Stimulated activated CD4-positive, alpha-beta T cell treated with anti-CD3 and anti-CD28 coated beads, Interleukin-12 subunit alpha, Interleukin-12 subunit beta, amount 100 ng/mL, for 24 hours (primary cell): Measurements from ENCODE around the gene FGF18.
"Not testable (repeated sequence)": the region's sequence is repeated elsewhere in the genome, so short reads cannot be mapped to it uniquely, and the experiment has no call there.

ENCODE experiments used
- DNase-seq, 2 experiments: peaks; one replicate each; pipeline ENCODE4 v3.0.0-alpha.2; 2020; ENCODE audit warnings: low read depth in 2 of 2

FGF18 gene, protein sequence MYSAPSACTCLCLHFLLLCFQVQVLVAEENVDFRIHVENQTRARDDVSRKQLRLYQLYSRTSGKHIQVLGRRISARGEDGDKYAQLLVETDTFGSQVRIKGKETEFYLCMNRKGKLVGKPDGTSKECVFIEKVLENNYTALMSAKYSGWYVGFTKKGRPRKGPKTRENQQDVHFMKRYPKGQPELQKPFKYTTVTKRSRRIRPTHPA

DNA sequence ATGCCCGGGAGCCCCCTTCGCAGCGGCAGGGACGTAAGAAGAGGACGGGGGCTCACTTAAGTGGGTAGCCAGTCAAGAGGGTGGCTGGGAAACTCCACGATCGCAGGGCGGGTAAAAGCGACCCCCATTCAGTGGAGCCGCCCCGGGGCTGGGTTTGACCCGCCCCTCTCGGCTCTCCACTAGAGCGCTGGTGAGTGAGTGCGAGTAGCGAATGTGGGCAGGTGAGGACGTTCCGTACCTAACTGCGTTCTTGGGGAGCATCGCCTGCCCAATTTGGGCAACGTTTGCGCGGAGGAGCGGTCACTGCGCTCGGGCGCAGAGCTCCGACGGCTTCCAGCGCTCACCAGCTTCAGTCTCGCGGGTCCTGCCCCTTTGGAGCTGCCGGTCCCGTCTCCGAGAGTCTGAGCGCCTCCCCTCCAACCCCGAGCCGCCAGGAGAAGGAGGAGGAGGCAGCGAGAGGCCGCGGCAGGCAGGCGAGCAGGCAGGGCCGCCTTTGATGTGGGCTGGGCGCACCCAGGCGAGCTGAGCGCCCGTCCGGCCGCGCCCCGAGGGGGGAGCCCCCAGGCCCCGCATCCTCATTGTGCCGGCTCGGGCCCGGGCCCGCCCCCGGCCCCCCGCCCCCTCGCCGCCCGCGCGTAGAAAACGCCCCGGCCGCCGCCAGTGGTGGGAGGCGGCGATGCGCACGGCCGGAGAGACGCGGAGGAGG, at the start of gene FGF18:
FGF18 (plus strand) TSS at position 666 of the 706 bp plus-strand sequence. CDS start 553 bp downstream, outside the sequence.
- no peak for DNase-seq

DNA sequence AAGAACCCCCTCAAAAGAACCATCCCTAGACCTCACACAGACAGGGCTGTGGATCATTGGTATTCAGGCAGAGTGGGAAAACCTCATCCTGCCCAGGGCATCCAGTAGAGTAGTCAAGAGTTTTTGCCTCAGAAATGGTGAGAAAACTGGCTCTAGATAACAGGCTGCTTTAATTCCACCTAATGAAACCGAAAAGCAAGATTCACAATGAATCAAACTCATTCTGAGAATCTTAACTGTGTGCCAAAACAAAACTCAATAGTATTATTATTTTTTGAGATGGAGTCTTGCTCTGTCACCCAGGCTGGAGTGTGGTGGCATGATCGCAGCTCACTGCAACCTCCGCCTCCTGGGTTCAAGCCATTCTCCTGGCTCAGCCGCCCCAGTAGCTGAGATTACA, 49.5 kb upstream of the FGF18 start:
- no peak for DNase-seq

DNA sequence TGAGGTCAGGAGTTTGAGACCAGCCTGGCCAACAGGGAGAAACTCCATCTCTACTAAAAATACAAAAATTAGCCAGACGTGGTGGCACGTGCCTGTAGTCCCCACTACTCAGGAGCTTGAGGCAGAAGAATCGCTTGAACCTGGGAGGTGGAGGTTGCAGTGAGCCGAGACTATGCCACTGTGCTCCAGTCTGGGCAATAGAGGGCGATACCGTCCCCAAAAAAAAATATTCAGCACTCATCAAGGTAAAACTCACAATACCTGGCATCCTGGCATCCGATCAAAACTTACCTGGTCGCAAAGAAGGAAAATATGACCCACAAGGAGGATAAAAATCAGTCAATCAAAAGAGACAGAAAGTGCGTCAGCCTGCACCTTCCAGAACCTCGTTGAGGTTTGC, 48.6 kb upstream of the FGF18 start:
- DNase-seq = not testable (repeated sequence)

DNA sequence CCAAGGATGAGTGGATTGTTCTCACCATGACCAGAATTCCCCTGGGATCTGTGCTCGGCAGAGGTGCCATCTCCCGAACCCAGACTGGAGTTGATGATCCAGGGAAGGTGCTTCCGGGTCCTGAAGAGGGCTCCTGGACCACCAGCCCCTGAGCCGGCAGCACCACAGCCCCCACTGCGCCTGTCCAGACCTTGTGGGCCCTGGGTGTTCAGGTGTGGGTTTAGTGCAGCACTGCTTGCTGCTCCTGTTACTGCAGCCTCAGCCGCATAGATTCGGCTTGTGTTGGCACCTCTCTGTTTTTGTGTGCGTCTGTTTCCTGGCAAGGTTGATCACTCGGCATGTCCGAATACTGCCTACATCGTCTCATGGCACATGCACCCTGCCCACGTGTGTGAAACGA, 48.1 kb upstream of the FGF18 start:
- DNase-seq = no peak

DNA sequence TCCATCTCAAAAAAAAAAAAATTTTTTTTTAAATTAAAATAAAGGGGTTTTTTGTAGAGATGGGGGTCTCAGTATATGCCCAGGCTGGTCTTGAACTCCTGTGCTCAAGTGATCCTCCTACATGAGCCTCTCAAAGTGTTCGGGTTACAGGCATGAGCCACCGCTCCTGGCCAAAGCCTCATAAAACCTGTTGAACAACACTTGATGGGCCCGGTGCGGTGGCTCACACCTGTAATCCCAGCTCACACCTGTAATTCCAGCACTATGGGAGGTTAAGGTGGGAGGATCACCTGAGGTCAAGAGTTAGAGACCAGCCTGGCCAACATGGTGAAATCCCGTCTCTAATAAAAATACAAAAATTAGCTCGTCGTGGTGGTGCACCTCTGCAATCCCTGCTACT, 39.5 kb upstream of the FGF18 start:
- DNase-seq = no peak

DNA sequence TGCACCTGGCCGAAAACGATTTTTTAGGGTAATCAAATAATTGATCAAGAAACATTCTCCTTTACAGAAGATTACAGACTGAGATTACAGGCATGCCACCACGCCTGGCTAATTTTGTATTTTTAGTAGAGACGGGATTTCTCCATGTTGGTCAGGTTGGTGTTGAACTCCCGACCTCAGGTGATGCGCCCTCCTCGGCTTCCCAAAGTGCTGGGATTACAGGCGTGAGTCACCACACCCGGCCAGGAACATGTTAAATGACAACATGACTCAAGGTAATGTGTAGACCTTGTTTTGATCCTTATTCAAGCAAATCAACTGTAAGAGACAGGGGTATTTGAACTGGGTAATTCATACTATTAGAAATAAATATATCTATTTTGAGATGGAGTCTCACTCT, 35.0 kb upstream of the FGF18 start:
- DNase-seq = not testable (repeated sequence)

DNA sequence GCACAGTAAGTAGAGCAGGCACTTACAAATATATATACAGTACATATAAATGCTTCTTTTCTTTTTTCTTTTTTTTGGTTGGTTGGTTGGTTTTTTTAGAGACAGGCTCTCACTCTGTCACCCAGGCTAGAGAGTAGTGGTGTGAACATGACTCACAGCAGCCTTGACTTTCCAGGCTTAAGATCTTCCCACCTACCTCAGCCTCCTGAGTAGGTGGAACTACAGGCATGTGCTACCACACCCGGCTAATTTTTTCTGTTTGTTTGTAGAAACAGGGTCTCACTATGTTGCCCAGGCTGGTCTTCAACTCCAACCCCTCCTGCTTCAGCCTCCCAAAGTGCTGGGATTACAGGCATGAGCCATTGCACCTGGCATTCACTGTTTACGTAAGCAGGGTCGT, 34.4 kb upstream of the FGF18 start:
- DNase-seq = not testable (repeated sequence)

DNA sequence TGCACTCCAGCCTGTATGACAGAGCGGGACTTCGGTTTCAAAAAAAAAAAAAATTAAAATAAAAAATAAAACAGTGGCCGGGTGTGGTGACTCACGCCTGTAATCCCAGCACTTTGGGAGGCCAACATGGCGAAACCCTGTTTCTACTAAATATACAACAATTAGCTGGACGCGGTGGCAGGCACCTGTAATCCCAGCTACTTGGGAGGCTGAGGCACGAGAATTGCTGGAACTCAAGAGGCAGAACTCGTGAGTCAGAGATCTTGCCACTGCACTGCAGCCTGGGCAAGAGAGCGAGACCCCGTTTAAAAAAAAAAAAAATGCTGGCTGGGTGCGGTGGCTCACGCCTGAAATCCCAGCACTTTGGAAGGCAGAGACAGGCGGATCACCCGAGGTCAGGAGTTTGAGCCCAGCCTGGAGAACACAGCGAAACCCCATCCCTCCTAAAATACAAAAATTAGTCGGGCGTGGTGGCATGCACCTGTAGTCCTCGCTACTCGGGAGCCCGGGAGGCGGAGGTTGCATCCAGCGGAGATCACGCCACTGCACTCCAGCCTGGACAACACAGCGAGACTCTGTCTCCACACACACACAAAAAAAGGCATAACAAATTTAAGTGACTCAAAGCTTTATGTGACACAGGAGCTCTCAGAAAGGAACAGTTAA, 33.3 kb upstream of the FGF18 start:
- DNase-seq = no peak

DNA sequence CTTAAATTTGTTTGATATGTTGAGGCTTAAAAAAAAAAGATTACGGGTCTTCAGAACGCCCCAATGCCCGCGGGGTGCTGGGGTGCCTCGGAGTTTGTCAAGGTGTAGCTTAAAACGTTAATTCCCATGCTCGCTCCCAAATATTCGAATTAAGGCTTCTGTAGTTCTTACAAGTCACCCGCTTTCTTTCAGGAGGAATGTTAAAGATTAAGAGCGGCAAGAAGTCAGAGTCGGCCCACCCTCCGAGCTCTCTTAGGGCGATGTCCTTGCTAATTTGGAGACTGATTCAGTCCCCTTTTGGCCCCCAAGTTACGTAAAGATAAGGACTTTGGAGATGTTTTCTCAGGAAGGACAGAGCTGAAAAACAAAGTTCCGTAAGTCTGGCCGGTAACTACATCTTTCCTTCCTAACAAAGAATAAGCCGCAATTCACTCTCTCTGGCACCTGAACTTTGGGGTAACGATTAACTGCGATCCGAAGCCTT, 32.5 kb upstream of the FGF18 start:
- DNase-seq = no peak

DNA sequence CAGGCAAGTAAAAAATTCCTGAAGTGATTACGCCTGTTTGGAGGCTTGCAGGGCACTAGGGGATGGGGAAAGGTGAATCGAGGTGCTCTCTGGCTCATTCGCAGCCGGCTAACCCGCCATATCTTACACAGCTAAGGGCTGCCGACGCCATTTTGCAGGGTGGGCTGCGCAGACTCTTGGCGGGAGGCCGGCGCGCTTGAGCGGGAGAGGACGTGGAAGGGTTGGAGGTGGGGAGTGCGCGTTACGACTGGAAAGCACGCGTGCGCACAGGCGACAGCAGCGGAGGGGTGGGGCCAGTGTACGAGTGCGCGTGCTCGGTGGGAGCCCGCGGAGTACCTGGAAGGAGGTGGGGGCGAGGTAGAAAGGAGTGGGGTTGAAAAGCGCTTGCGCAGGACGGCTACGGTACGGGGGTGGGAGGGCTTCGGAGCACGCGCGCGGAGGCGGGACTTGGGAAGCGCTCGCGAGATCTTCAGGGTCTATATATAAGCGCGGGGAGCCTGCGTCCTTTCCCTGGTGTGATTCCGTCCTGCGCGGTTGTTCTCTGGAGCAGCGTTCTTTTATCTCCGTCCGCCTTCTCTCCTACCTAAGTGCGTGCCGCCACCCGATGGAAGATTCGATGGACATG, 32.0 kb upstream of the FGF18 start, which contains the start of gene NPM1:
NPM1 (plus strand) TSS at position 505 of the 625 bp plus-strand sequence; CDS start at position 605, 100 bp downstream.
- DNase-seq = peak; percentile 95 to 97

DNA sequence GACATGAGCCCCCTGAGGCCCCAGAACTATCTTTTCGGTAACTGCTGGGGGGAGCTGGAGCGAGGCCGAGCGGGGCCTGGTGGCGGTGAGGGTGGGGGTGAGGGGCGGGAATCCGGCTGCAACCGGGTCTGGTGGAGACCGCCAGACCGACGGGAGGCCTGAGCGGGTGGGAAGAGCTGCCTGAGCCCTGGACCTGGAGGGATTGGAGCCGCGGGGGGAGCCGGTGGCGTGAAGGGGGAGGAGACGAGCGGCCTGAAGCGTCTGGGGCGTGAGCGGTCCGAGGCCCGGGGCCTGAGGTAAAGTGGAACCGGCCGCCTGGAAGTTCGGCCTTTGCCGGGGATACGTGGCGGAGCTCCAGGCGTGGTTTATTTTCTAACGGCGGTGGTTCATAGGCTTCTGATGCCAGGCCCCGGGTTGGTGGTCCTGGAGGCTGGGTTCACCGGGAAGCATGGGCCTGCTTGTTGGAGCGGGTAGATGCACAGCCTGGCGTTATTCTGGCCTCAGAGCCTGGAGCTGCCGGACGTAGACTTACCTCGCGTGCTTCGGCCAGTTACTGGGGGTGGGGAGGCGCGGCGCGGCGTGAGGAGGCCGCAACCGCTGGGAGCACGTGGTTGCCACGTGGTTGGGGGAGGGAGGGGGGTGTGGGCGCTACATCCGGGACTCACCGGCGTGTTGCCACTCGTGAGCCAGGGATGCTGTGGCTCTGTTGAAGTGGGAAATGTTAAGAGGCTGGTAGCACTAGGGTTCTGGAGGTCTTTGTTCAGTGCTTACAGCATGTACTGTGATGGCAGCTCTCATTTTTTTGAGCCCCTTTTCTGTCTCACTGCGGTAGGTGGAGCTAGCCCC, 31.3 kb upstream of the FGF18 start:
- peak; percentile 72 to 82 for DNase-seq

DNA sequence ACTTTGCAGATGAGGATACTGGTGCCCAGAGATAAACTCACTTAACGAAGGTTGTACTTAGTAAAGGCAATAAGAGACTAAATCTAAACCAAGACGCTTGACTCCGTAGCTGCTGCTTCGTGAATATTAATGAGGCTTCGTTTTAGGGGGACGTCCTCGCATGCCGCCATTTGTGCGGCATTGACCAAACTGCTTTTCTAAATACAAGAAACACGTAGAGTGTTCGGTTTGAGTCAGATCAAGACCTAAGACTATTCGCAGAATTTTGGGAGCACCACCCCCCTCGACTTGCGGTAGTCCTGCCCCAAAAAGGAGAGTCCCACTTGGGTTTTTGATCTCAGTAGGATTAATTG, 30.7 kb upstream of the FGF18 start:
- peak in 1 of 2 experiments; percentile 32 for DNase-seq

DNA sequence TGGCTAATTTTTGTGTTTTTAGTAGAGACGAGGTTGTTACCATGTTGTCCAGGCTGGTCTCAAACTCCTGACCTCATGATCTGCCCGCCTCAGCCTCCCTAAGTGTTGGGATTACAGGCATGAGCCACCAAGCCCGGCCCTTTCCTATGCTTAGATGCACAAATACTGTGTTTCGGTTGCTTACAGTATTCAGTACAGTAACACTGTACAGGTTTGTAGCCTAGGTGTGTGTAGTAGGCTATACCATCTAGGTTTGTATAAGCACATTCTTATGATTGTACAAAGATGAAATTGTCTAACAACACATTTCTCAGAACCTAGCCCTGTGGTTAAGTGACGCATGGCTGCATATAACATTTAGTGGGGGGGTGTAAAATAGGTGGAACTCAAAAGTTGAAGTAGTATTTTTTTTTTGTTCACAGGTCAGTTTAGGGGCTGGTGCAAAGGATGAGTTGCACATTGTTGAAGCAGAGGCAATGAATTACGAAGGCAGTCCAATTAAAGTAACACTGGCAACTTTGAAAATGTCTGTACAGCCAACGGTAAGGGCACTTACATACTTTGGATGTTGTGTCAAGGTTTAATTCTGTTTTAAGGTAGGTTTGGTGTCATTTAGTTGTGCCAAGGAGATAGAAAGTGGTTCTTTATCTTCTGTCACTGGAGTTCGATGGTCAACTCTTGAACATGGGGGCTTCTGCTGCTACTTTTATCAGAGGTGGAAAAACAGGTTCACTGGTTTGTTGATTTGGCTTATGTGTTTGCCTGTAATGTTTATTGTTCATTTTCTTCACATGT, 28.4 kb upstream of the FGF18 start:
- DNase-seq = no peak

DNA sequence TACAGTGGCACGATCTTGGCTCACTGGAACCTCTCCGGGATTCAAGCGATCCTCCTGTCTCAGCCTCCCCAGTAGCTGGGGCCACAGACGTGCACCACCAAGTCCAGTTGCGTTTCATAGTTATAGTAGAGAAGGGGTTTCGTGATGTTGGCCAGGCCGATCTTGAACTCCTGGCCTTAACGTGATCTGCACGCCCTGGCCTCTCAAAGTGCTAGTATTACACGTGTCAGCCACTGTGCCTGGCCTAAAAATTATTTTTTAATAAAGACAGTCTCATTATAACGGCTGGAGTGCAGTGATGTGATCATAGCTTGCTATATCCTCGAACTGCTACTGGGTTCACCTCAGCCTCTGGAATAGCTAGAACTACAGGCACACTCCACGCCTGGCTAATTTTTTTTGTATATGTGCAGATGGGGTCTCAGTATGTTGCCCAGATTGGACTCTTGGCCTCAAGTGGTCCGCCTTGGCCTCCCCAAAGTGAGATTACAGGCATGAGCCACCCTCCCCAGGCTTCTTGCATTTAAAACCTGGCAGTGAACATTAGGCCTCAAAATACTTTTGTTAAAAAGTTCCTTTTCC, 27.4 kb upstream of the FGF18 start:
- DNase-seq = no peak

DNA sequence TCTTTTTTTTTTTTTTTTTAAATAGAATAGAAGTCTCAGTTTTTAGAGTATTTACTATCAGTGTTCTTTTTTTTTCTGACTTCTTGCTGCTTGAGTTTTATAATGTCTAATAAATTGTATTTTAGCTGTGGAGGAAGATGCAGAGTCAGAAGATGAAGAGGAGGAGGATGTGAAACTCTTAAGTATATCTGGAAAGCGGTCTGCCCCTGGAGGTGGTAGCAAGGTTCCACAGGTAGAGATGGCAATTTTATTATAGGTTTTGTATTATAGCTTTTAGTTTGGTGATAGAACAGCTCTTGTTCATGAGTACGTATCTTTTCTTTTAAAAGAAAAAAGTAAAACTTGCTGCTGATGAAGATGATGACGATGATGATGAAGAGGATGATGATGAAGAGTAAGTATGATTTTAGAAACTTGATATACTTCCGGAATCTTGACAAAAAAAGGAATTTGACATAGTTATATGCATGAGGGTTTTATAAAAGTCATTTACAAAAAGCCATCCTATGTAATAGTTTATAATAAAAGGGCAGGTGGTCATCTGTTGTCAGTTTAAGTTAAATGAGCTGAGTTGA, 26.8 kb upstream of the FGF18 start:
- no peak for DNase-seq

DNA sequence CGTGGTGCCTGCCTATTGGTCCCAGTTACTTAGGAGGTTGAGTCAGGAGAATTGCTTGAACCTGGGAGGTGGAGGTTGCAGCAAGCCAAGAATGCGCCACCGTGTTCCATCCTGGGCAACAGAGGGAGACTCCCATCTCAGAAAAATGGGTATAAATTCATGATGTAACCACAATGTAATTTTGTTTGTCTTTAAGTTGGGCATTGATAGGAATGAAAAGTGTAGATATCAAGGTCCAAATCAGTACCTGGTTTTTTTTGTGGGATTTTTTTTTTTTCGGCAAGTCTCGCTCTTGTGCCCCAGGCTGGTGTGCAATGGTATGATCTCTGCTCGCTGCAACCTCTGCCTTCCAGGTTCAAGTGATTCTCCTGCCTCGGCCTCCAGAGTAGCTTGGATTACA, 24.4 kb upstream of the FGF18 start:
- DNase-seq = no peak

DNA sequence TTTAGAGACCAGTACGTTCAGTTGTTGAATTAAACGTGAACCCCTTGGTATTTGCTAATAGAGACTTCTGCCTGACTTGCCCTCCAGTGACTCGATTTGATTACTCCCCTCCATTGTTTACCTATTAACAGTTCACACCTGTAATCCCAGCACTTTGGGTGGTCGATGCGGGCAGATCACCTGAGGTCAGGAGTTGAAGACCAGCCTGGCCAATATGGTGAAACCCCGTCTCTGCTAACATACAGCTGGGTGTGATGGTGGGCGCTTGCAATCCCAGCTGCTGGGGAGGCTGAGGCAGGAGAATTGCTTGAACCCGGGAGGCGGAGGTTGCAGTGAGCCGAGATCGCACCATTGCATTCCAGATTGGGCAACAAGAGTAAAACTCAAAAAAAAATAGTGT, 22.9 kb upstream of the FGF18 start:
- not testable (repeated sequence) for DNase-seq

DNA sequence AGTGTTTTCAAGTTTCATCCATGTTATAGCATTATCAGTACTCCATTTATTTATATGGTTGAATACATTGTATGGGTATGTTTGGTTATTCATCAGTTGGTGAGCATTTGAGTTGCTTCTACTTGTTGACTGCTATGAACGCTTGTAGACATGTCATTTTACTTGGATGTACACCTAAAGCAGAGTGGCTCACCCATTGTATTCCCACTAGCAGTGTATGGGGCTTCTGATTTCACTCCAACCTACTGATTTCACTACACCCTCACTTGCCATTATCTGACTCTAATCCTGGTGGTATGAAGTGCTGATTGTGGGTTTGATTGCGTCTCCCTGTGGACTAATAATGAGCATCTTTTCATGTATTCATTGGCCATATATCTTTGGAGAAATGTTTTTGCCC, 22.3 kb upstream of the FGF18 start:
- no peak for DNase-seq

DNA sequence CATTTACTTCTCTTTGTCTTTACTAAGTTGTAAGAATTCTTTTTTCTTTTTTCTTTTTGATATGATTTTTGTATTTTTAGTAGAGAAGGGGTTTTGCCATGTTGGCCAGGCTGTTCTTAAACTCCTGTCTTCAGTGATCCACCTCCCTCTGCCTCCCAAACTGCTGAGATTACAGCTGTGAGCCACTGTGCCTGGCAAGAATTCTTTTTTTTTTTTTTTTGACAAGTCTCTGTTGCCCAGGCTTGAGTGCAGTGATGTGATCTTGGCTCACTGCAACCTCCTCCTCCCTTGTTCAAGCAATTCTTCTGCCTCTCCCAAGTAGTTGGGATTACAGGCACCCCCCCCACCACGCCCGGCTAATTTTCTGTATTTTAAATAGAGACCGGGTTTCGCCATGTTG, 21.8 kb upstream of the FGF18 start:
- no peak for DNase-seq

DNA sequence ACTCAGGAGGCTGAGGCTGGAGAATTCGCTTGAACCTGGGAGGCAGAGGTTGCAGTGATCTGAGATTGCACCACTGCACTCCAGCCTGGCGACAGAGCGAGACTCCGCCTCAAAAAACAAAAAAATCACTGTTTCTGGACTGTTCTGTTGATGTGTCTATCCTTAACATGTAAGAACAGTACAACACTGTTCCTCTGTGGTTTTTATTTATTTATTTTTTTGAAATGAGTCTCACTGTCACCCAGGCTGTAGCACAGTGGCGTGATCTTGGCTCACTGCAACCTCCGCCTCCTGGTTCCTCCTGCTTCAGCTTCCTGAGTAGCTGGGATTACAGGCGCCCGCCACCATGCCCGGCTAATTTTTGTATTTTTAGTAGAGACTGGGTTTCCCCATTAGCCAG, 20.8 kb upstream of the FGF18 start:
- DNase-seq = not testable (repeated sequence)
